Neural progenitor cell (in vitro differentiated cells): Measurements from ENCODE around the gene FBXW11. TPM values are rescaled to one million over a fixed set of nuclear protein-coding genes. Genes with fewer than 3 reads are reported as not detected.

Experiments used
- DNase-seq: peaks from one replicate; pipeline ENCODE4 v3.0.0-alpha.2; 2016; ENCODE audit warnings: low spot score
- H2AFZ ChIP-seq: fragments of 200-600 bp; sonication (generic); replicated peaks from 2 replicates; pipeline ENCODE4 v1.6.1; 2016; ENCODE audit warnings: antibody characterized with exemption
- H3F3A ChIP-seq: fragments of 200-600 bp; sonication (generic); 2 replicates; pipeline ENCODE4 v1.6.1; 2016; ENCODE audit warnings: antibody characterized with exemption, low read depth
- H3K27ac ChIP-seq: fragments of 200-600 bp; sonication (generic); 2 replicates; pipeline ENCODE4 v1.5.1; 2016; ENCODE audit warnings: mild to moderate bottlenecking
- H3K27me3 ChIP-seq: fragments of 200-600 bp; sonication (generic); 2 replicates; pipeline ENCODE4 v1.6.1; 2016; ENCODE audit warnings: mild to moderate bottlenecking, moderate library complexity
- H3K36me3 ChIP-seq: fragments of 200-600 bp; sonication (generic); 2 replicates; pipeline ENCODE4 v1.5.1; 2016
- H3K4me1 ChIP-seq: fragments of 200-600 bp; sonication (generic); 2 replicates; pipeline ENCODE4 v1.6.1; 2016; ENCODE audit warnings: mixed run types
- H3K4me2 ChIP-seq: fragments of 200-600 bp; sonication (generic); 2 replicates; pipeline ENCODE4 v1.6.1; 2016
- H3K4me3 ChIP-seq: fragments of 200-600 bp; sonication (generic); 2 replicates; pipeline ENCODE4 v1.5.1; 2016
- H3K79me2 ChIP-seq: fragments of 200-600 bp; sonication (generic); 2 replicates; pipeline ENCODE4 v1.6.1; 2016; ENCODE audit warnings: low read depth
- H3K9ac ChIP-seq: fragments of 200-600 bp; sonication (generic); 2 replicates; pipeline ENCODE4 v1.6.1; 2016
- H3K9me3 ChIP-seq: fragments of 200-600 bp; sonication (generic); 2 replicates; pipeline ENCODE4 v1.5.1; 2016; ENCODE audit warnings: low read depth
- H4K20me1 ChIP-seq: fragments of 200-600 bp; sonication (generic); 2 replicates; pipeline ENCODE4 v1.6.1; 2016; ENCODE audit warnings: low read depth
- H3K27ac Mint-ChIP-seq: 3 replicates; pipeline ENCODE4 v1.8.0; 2021; ENCODE audit warnings: mixed read lengths
- H3K27me3 Mint-ChIP-seq: 2 replicates; pipeline ENCODE4 v1.8.0; 2022; ENCODE audit warnings: low read depth, mild to moderate bottlenecking, inconsistent platforms, moderate library complexity, mixed read lengths; ENCODE audit not compliant: insufficient read depth
- H3K36me3 Mint-ChIP-seq: 3 replicates; pipeline ENCODE4 v1.8.0; 2021; ENCODE audit warnings: mixed read lengths
- H3K4me1 Mint-ChIP-seq: 3 replicates; pipeline ENCODE4 v1.8.0; 2021; ENCODE audit warnings: mixed read lengths
- H3K4me3 Mint-ChIP-seq: 3 replicates; pipeline ENCODE4 v1.8.0; 2021; ENCODE audit warnings: mild to moderate bottlenecking, moderate library complexity, mixed read lengths
- H3K9me3 Mint-ChIP-seq: 3 replicates; pipeline ENCODE4 v1.8.0; 2020; ENCODE audit warnings: mixed read lengths
- EZH2 ChIP-seq: fragments of 200-600 bp; sonication (generic); IDR thresholded peaks from 2 replicates; pipeline ENCODE4 v1.6.1; 2017; ENCODE audit warnings: antibody characterized with exemption, mild to moderate bottlenecking, moderate library complexity
- EZH2phosphoT487 ChIP-seq: fragments of 200-600 bp; sonication (generic); IDR thresholded peaks from 2 replicates; pipeline ENCODE4 v1.6.1; 2017; ENCODE audit warnings: antibody characterized with exemption
- total RNA-seq: library from RNA; depleted of rRNA; stranded (reverse); fragments of >200 nt; gene quantifications from 2 replicates; pipeline ENCODE4 v1.2.3, GENCODE V29; 2015; ENCODE audit warnings: low replicate concordance
- TF ChIP-seq, protein P1 (sequence below): fragments of 200-600 bp; sonication (generic); IDR thresholded peaks from 2 replicates; pipeline ENCODE4 v1.5.1; 2017; ENCODE audit warnings: antibody characterized with exemption, mild to moderate bottlenecking

FBXW11 gene
- total RNA-seq, 1 donor from 2014 or later, result 79.1 TPM

GRCh38 chr5:171989946-171990712, 16.3 kb downstream of the FBXW11 start:
- H3K27ac Mint-ChIP-seq, result no peak overlapping the region
- peaks cover 100% of the 10 kb centered on the region for H3K79me2 ChIP-seq
- H3K9me3 Mint-ChIP-seq, result no peaks in the 10 kb centered on the region
- H3K4me2 ChIP-seq, result no peak overlapping the region
- H3F3A ChIP-seq, result peaks cover 6% of the 10 kb centered on the region
- no peaks in the 10 kb centered on the region for H3K36me3 ChIP-seq
- no peak overlapping the region for H3K4me3 ChIP-seq
- H4K20me1 ChIP-seq, result peaks cover 89% of the 10 kb centered on the region
- H3K9ac ChIP-seq, result no peak overlapping the region
- H3K36me3 Mint-ChIP-seq, result peaks cover 27% of the 10 kb centered on the region
- H3K4me1 ChIP-seq, result no peaks in the 10 kb centered on the region
- no peak overlapping the region for H3K4me3 Mint-ChIP-seq
- H3K9me3 ChIP-seq, result no peaks in the 10 kb centered on the region
- no peak overlapping the region for H2AFZ ChIP-seq
- H3K4me1 Mint-ChIP-seq, result peaks cover 8% of the 10 kb centered on the region
- TF ChIP-seq EZH2, result no peak
- TF ChIP-seq, protein P1, sequence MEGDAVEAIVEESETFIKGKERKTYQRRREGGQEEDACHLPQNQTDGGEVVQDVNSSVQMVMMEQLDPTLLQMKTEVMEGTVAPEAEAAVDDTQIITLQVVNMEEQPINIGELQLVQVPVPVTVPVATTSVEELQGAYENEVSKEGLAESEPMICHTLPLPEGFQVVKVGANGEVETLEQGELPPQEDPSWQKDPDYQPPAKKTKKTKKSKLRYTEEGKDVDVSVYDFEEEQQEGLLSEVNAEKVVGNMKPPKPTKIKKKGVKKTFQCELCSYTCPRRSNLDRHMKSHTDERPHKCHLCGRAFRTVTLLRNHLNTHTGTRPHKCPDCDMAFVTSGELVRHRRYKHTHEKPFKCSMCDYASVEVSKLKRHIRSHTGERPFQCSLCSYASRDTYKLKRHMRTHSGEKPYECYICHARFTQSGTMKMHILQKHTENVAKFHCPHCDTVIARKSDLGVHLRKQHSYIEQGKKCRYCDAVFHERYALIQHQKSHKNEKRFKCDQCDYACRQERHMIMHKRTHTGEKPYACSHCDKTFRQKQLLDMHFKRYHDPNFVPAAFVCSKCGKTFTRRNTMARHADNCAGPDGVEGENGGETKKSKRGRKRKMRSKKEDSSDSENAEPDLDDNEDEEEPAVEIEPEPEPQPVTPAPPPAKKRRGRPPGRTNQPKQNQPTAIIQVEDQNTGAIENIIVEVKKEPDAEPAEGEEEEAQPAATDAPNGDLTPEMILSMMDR, result no peak
- no peak for TF ChIP-seq EZH2phosphoT487
- peaks cover 4% of the 10 kb centered on the region for H3K27me3 Mint-ChIP-seq
- no peak overlapping the region for H3K27ac ChIP-seq
- no peak for DNase-seq
- no peaks in the 10 kb centered on the region for H3K27me3 ChIP-seq

DNA sequence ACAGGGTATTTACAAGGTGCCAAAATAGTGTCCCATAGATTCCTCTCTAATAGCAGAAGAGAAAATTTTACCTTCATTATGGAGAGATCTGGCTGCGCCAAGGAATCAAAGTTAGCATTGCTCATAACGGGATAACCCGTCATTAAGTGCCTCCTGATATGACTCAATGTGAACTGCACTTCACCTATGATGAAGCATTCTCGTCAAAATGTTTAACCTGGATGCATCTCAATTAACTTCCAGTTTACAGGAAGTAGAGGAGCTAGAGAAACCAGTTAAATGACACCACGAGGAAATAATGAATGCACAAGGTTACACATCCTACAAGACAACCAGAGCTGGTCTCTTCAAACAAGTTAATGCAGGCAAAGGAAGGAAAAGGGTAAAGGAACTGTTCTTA, 17.2 kb downstream of the FBXW11 start:
- Mint-ChIP-seq H3K9me3 (no peaks in the 10 kb centered on the region), H3K36me3 (peaks cover 23% of the 10 kb centered on the region), H3K4me3 (no peak overlapping the region), H3K27me3 (peaks cover 4% of the 10 kb centered on the region), H3K4me1 (peaks cover 6% of the 10 kb centered on the region), H3K27ac (no peak overlapping the region)
- peaks cover 6% of the 10 kb centered on the region for H3F3A ChIP-seq
- H3K36me3 ChIP-seq, result no peaks in the 10 kb centered on the region
- no peak overlapping the region for H3K4me2 ChIP-seq
- TF ChIP-seq EZH2phosphoT487 (no peak), EZH2 (no peak)
- TF ChIP-seq, protein P1, result no peak
- no peaks in the 10 kb centered on the region for H3K4me1 ChIP-seq
- peaks cover 100% of the 10 kb centered on the region for H3K79me2 ChIP-seq
- no peak for DNase-seq
- H3K9me3 ChIP-seq, result no peaks in the 10 kb centered on the region
- H3K4me3 ChIP-seq, result no peak overlapping the region
- H4K20me1 ChIP-seq, result peaks cover 91% of the 10 kb centered on the region
- no peak overlapping the region for H2AFZ ChIP-seq
- no peak overlapping the region for H3K9ac ChIP-seq
- H3K27me3 ChIP-seq, result no peaks in the 10 kb centered on the region
- no peak overlapping the region for H3K27ac ChIP-seq

DNA sequence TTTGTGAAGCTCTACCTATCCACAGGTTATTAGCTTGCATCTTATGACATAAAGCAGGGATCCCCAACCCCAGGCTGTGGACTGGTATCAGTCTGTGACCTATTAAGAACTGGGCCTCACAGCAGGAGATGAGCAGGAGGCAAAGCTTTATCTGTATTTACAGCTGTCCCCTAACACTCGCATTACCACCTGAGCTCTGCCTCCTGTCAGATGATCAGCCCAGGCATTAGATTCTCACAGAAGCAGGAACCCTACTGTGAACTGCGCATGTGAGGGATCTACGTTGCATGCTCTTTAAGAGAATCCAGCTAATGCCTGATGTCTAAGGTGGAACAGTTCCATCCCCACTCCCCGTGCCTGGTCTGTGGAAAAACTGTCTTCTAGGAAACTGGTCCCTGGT, 19.7 kb downstream of the FBXW11 start:
- no peak for DNase-seq
- H3K27ac Mint-ChIP-seq, result no peak overlapping the region

More for the DNA sequence above, 19.7 kb downstream of the FBXW11 start:
- Histone ChIP-seq H3K27ac (no peak overlapping the region), H4K20me1 (peaks cover 93% of the 10 kb centered on the region), H3K36me3 (no peaks in the 10 kb centered on the region), H3K9me3 (no peaks in the 10 kb centered on the region), H3K9ac (no peak overlapping the region), H3K4me2 (no peak overlapping the region), H3F3A (peaks cover 6% of the 10 kb centered on the region), H2AFZ (no peak overlapping the region), H3K4me1 (peaks cover 2% of the 10 kb centered on the region), H3K79me2 (peaks cover 100% of the 10 kb centered on the region), H3K4me3 (no peak overlapping the region), H3K27me3 (no peaks in the 10 kb centered on the region)
- TF ChIP-seq EZH2phosphoT487, result no peak
- TF ChIP-seq EZH2, result no peak
- TF ChIP-seq, protein P1, result no peak
- peaks cover 6% of the 10 kb centered on the region for H3K4me1 Mint-ChIP-seq
- H3K36me3 Mint-ChIP-seq, result peaks cover 20% of the 10 kb centered on the region
- no peak overlapping the region for H3K4me3 Mint-ChIP-seq
- no peaks in the 10 kb centered on the region for H3K27me3 Mint-ChIP-seq
- H3K9me3 Mint-ChIP-seq, result peaks cover 2% of the 10 kb centered on the region
